ENCODE results near the gene FMNL1.

- TF ChIP-seq CTCF (IDR thresholded peaks at IDR 0.05 in 4 of 5, conservative IDR thresholded peaks at IDR 0.05 in 1 of 5) (no peak), POLR2A (IDR thresholded peaks at IDR 0.05) (no peak)
These were observed 13.1 kb downstream of the FMNL1 start for GRCh38 chr17:45234641-45235415.
